D721Med (cell line): ENCODE data around the gene CEP63.
"Not testable (repeated sequence)": the region's sequence is repeated elsewhere in the genome, so short reads cannot be mapped to it uniquely, and the experiment has no call there.

Experiments
- DNase-seq: peaks from one replicate; pipeline ENCODE4 v3.0.0; 2011; ENCODE audit warnings: low spot score; ENCODE audit not compliant: insufficient read length
- FAIRE-seq: peaks from 2 replicates; lab custom pipeline; 2011; peaks lifted over from hg19 to GRCh38; lab: Jason Lieb, UNC
- TF ChIP-seq, protein P1 (sequence below): IDR thresholded peaks from 2 replicates; pipeline ENCODE4 v1.5.1; 2012; ENCODE audit warnings: mild to moderate bottlenecking, control low read depth; ENCODE audit not compliant: insufficient read depth; ENCODE audit errors: missing control alignments

Gene CEP63

DNA sequence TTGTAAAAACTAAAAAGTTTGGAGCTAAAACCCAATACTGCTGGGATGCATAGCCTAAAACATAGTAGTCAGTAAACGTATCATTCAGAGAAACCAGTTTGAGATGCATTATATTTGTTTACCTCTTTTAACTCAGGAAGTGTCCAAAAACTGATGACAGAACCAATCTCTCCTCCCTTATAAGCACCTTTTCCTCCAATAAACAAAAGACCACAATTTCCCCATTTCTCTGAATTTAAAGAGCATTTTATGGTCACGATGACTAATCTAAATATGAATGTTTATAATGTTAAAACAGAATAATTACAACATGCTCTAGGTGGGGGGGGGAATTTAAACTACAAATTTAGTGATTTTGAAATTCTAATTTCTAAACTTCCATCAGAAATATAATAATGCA lies 58.5 kb downstream of the CEP63 start:
- DNase-seq (no peak), FAIRE-seq (no peak)

DNA sequence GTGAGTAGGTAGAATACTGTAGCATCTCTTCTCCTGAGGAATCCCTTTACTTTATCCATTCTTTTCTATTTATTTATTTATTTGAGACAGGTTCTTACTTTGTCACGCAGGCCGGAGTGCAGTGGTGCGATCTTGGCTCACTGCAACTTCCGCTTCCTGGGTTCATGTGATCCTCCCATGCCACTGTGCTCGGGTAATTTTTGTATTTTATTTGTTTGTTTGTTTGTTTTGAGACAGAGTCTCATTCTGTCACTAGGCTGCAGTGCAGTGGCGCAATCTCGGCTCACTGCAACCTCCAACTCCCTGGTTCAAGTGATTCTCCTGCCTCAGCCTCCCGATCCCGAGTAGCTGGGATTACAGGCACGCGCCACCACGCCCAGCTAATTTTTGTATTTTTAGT lies 58.9 kb downstream of the CEP63 start:
- not testable (repeated sequence) for FAIRE-seq, DNase-seq

More for the DNA sequence above, 58.5 kb downstream of the CEP63 start:
- TF ChIP-seq, protein P1, sequence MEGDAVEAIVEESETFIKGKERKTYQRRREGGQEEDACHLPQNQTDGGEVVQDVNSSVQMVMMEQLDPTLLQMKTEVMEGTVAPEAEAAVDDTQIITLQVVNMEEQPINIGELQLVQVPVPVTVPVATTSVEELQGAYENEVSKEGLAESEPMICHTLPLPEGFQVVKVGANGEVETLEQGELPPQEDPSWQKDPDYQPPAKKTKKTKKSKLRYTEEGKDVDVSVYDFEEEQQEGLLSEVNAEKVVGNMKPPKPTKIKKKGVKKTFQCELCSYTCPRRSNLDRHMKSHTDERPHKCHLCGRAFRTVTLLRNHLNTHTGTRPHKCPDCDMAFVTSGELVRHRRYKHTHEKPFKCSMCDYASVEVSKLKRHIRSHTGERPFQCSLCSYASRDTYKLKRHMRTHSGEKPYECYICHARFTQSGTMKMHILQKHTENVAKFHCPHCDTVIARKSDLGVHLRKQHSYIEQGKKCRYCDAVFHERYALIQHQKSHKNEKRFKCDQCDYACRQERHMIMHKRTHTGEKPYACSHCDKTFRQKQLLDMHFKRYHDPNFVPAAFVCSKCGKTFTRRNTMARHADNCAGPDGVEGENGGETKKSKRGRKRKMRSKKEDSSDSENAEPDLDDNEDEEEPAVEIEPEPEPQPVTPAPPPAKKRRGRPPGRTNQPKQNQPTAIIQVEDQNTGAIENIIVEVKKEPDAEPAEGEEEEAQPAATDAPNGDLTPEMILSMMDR: no peak

DNA sequence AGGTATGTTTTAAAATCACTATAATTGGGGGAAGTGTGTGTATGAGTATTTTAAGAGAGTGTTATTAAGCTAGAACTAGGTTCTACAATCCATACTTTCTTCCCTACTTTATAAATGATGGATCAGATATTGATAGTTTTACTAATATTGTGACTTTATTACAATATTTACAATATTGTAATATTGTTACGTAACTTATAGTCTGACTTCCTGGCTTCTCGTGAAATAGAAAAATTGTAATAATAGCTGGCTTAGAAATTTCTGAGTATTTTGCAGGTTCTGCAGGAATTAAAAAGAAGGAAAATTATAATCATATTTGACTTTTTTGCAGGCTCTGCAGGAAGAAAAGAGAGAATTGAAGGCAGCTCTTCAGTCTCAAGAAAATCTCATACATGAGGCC lies 60.0 kb downstream of the CEP63 start:
- FAIRE-seq (no peak), DNase-seq (no peak)
- TF ChIP-seq, protein P1: no peak

DNA sequence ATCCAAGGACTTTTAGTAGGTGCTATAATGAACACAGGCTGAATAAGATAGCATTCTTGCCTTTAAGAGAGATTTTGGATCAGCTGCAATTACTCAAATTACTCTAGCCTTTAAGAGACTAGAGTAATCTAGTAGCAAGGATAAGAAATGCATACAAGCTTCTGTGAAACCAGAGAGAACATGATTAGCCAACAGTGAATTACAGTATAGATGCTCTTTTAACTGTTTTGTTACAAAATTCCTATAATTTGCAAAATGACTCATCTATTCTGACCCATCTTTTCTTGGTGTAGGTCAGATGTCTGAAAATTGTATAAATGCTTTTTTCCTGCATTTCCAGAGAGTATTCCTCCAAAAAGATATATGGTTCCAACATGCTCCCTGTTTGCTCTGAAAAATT lies 66.9 kb downstream of the CEP63 start:
- DNase-seq: no peak
- FAIRE-seq: no peak
- TF ChIP-seq, protein P1: no peak

DNA sequence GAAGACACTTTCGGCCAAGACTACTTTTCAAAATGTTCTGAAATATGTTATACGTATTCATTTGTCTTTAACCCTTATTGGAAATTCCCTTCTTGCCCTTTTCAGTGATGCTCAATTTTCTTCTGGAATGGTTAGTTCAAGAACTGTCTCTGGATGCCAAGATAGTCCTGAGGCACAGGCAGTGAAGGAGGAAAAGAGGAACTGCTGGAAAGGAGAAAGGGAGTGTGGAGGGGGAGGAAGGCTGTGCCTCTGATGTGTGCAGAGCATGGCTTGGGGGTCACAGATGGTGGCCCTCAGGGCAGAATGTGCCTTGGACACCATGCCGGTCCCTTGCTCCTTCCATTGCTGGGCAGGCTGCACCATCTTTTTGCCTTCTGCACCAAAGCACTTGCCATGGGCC lies 73.7 kb downstream of the CEP63 start:
- no peak for FAIRE-seq
- TF ChIP-seq, protein P1: no peak
- DNase-seq: no peak

DNA sequence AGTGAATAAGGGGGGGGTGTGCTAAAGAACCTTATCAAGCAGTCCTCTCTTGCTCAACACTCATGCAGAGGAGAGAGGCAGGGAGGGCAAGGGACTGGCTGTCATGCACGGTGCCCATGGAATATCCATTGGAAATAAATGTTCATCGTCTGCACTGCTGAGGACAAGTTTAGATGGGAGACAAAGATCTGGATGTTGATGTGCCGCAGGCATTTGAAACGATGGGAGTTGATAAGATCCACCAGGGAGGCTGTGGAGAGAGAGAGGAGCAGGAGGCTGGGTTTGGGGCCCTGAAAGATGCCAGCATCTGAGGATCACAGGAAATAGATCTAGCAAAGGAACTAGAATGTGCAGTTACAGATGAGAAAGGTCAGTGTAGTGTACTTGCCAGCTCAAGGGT lies 76.2 kb downstream of the CEP63 start:
- TF ChIP-seq, protein P1: no peak
- FAIRE-seq (no peak), DNase-seq (no peak)

DNA sequence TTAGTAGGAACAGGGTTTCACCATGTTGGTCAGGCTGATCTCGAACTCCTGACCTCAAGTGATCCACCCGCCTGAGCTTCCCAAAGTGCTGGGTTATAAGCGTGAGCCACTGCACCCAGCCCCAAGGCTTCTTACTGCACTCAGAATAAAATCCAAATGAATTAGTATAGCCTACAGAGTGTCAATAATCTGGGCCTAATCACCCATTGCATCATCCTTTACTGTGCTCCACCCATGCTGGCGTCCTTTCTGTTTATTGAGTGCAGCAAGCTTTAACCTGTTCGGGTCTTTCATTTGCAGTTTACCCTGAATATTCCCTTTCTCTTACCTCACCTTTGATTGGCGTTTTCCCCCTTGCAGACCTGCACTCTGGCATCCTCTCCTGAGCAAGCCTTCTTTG lies 77.7 kb downstream of the CEP63 start:
- DNase-seq (no peak), FAIRE-seq (no peak)
- TF ChIP-seq, protein P1: no peak

DNA sequence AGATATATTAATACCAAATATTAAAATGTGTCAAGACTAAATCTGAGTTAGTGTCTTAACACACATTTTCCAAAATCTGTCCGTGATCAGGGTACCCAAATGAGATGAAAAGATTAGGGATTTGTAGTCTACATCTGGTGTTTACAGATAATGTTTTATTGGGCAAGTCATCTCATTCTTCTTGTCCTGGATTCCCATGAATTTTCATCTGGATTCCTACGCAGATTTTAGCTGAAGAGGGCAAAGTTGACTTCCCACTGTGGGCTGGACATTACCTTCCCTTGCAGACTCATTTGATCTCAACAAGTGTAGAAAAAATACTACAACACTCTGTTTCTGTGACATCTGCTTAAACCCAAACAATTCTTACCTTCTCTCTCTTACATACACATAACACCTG lies 79.1 kb downstream of the CEP63 start:
- FAIRE-seq (no peak), DNase-seq (no peak)
- TF ChIP-seq, protein P1: no peak
